KG1 (cell line): Measurements from ENCODE around the gene NGFR.

Experiments
- DNase-seq: peaks from one replicate; lab custom pipeline; 2025; lab: John Stamatoyannopoulos, UW

Gene NGFR

GRCh38 chr17:49469831-49470810, 25.0 kb upstream of the NGFR start:
- no peak for DNase-seq

GRCh38 chr17:49471089-49471683, 23.9 kb upstream of the NGFR start:
- DNase-seq: no peak

GRCh38 chr17:49471769-49472168, 23.3 kb upstream of the NGFR start:
- DNase-seq: no peak

DNA sequence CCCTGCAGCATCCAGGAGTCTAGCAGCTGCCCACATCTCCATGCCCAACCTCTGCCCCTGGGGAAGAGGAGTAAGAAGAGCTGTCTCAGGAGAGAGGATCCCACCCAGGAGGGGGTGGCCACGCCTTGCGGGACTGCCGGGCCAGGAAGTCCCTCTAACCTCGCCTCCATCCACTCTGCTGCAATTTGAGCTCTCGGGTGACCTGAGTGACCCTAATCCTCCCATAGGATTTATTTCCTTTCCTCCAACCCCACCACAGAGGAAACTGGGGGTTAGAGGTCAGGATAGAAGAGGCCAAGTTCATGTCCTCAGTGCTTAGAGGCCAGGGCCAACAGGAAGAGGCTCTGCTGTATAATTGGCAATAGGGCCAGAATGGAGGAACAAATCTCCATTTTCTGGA, 22.6 kb upstream of the NGFR start:
- DNase-seq: no peak

GRCh38 chr17:49473900-49474751, 21.0 kb upstream of the NGFR start:
- no peak for DNase-seq

DNA sequence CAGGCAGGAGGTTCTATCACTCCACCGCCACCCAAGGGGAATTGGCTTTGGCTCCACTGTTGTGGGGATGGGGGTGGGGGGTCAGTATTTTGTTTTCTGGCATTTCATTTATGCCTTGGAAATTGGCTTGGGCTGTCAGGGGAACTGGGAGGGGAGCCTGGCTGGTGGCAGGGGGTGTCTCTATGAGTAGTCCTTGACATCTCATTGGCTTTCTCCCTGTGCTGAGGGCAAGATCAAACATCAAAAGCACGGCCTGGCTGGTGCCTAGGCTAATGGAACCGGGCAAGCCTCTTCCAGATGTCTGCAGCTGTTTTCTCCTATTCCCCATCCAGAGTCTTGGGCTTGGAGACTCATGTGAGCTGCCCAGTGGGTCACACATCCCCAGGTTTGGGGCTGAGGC, 17.4 kb upstream of the NGFR start:
- DNase-seq: no peak

DNA sequence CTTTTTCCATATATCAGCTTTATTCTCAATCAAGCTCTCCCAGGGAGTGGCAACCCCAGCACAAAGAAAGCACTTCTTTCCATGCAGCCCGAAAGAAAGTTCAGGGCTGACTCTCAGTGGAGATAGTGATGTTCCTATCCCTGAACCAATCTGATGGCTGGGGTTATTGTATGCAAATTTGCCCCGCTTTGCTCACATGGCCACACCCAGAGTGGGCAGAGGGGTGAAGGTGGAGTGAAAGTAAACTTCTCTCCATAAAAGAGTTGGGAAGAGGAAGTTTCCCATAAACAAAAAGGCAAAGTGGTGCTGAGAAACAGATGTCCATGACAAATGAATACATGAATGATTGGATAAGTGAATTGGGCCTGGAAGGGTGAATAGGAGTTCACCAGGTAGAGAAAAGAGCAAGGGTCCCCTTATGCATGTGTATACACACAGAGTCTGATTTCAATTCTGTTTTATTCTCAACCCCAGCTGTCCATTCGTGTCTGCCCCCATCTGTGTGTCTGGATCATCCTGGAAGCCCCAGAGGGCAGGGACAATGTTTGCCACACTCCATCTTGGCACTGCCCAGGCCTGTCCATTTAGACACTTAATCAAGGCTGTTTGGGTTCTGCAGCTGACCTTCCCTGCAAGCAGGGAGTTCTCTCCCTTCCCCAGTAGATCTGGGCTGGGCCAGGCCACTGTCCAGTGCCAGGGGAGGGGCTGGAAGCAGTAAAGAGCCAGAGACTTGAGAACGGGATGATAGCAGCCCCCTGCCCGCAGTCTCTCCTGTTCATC, 14.1 kb upstream of the NGFR start:
- DNase-seq: no peak

- DNase-seq: no peak
Measured at GRCh38 chr17:49482144-49482817, 12.8 kb upstream of the NGFR start.

GRCh38 chr17:49483599-49484509, 11.2 kb upstream of the NGFR start:
- no peak for DNase-seq

- no peak for DNase-seq
Measured at GRCh38 chr17:49484588-49484987, 10.5 kb upstream of the NGFR start.

- no peak for DNase-seq
Measured at GRCh38 chr17:49486012-49486641, 9.0 kb upstream of the NGFR start.

GRCh38 chr17:49487183-49487582, 7.9 kb upstream of the NGFR start:
- no peak for DNase-seq

DNA sequence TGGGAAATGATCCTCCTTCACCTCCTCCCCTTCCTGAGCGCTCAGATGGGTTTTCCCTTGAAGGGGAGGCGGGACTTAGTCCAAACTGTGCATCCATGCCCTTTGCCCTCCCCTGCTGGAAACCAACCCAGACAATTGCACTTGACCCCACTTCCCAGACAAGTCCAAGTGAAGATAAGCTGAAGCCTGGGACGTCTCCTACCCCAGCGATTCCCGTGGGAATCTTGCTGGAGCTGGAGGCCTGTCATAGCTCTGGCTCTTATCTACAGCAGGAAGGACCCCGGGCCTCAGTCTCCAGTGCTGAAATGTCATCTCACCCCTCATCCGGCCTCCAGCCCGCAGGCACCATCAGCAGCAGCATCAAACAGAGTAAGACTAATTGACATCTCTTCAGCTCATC, 6.5 kb upstream of the NGFR start:
- DNase-seq: no peak

DNA sequence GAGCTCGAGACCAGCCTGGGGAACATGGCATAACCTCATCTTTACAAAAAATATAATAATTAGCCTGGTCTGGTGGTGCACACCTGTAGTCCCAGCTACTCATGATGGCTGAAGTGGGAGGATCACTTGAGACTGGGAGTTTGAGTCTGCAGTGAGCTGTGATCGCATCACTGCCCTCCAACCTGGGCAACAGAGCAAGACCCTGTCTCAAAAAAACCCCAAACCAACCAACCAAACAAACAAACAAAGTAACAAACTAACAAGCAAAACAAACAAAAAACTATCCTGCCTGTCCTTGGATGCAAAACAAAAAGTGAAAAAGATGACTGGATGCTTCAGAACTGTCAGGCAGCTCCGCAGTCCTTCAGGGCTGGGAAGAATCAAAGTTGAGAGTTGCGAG, 5.7 kb upstream of the NGFR start:
- no peak for DNase-seq

GRCh38 chr17:49490276-49490675, 4.8 kb upstream of the NGFR start:
- no peak for DNase-seq

DNA sequence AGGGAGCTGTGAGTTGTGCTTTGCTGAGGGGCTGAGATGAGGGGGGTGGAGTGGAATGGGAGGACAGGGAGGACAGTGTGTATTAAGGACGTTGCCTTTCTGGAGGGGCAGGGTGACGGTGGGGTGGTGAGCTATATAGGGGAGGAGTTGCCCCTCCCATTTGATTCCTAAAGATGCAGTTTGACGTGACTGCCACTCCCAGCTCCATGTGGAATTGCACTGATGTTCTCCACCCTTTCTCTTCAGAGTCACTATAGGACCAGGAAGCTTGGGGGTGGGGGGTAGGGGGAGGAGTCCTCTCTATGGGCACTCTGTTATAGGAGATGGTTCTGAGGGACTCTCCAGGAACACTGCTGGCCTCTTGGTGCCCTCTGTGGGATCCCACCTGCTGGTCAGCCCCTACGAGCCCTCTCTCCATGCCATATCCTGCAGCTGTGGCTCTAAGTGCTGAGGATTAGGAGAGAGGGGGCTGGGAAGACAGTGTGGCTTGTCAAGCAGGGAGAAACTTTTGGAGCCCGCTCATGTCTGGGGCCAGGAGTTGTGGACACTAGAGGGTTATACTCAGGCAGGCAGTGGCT, 3.8 kb upstream of the NGFR start:
- no peak for DNase-seq

DNA sequence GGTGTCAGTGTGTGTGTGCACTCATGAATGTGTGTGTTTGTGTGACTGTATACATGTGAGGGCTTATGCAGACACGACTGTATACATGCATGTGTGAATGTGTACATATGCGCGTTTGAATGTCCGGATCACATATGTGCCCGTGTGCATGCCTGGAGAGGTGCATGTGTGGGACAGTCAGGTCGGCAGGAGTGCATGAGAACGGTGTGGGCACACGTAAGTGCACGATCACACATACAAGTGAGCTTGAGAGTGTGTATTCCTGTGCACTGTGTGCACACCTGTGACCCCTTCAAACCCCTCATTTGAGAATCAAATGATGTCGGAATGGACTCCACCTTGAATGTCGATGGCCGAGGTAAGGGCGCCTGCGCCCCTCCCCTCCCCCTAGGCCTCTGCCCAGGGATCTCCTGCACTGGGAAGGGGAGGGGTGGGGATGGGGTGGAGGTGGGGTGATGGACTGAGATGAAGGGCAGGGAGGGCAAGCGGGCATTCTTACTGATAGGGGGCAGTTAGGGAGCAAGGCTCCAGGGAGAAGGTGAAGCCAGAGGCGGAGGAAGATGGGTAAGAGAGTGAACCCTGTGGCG, 601 bp upstream of the NGFR start:
- DNase-seq: no peak

- DNase-seq: no peak
Measured at GRCh38 chr17:49495842-49496182, 719 bp downstream of the NGFR start.
